Measurements from ENCODE around the gene CUBN. TPM values are rescaled to one million over a fixed set of nuclear protein-coding genes. Genes with fewer than 3 reads are reported as not detected.

Gene CUBN
- total RNA-seq, 1 experiment from 2014 or later: 0.34 TPM

DNA sequence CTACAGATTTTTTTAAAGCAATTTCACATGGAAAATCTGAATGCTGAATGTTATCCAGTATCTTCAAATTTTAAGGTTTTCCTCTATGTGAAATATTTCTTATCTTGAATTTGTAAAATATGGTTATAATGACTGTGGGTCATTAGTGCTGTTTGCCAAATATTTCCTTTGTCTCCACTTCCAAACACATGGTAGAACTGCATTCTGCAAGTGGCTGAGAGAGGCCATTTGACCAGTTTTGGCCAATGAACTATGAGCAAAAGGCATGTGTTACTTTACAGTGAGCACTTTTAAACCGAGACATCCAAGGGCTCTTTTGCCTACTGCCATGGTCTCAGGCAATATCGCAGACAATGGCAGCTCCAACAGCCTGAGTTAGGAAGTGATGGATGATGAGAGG, 195.2 kb downstream of the CUBN start:
- peak; percentile 27 to 60 for DNase-seq
- no peaks in the 10 kb centered on the region for H3K27me3 ChIP-seq
- H3K36me3 ChIP-seq: no peaks in the 10 kb centered on the region
- H3K4me3 ChIP-seq: peak overlapping the region; percentile 5; the same call in 1 of the 2 replicates
- no peaks in the 10 kb centered on the region for H3K9me3 ChIP-seq (replicated peaks)
- H3K27ac ChIP-seq: peak overlapping the region; percentile 87
- peaks cover 26% of the 10 kb centered on the region for H3K4me1 ChIP-seq

GRCh38 chr10:16933783-16934182, 195.8 kb downstream of the CUBN start:
- H3K9me3 ChIP-seq (replicated peaks): no peaks in the 10 kb centered on the region
- no peaks in the 10 kb centered on the region for H3K36me3 ChIP-seq
- peak; percentile 93 to 97 for DNase-seq
- peak overlapping the region; percentile 43 for H3K4me3 ChIP-seq
- peak overlapping the region; percentile 87 for H3K27ac ChIP-seq
- H3K27me3 ChIP-seq: no peaks in the 10 kb centered on the region
- peaks cover 26% of the 10 kb centered on the region for H3K4me1 ChIP-seq

DNA sequence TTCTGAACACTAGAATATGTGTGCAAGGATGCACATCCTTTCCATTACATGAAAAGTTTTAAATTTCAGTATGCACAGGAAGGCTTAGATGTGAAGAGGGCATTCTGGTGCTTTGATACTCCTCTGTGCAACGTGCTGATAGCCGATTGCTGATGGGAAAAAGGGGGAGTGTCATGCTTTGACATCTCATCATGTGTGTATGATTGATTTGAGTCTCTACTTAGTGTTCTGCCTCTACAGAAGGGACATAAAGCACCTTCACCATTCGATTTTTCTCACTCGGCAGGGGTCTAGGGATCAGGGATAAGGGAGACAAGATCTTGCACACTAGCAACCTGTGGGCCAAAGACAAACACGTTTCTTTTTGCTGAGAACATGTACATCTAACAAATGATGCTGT, 197.7 kb downstream of the CUBN start:
- peaks cover 26% of the 10 kb centered on the region for H3K4me1 ChIP-seq
- no peak overlapping the region for H3K4me3 ChIP-seq
- H3K27ac ChIP-seq: no peak overlapping the region; the same call in 1 of the 2 replicates
- H3K36me3 ChIP-seq: no peaks in the 10 kb centered on the region
- H3K9me3 ChIP-seq (replicated peaks): no peaks in the 10 kb centered on the region
- no peak for DNase-seq
- no peaks in the 10 kb centered on the region for H3K27me3 ChIP-seq

DNA sequence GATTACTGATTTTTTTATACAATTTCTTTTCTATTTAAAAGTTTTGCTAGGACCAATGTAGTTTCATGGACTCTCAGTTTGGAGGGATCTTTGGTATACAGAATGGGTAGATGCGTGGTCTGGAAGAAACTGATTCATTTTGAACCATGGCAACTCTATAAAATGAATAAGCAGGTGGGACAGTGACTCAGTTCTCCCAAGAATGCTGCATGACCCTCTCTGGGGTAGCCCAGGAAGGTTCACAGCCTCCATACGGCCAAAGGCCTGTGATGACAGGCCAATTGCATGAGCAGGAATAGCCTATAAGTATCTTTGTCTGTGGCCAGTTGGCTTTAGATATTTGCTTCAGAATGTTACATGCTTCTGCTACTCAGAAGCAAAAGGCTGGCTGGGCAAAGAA, 199.1 kb downstream of the CUBN start:
- no peak overlapping the region for H3K4me3 ChIP-seq

DNA sequence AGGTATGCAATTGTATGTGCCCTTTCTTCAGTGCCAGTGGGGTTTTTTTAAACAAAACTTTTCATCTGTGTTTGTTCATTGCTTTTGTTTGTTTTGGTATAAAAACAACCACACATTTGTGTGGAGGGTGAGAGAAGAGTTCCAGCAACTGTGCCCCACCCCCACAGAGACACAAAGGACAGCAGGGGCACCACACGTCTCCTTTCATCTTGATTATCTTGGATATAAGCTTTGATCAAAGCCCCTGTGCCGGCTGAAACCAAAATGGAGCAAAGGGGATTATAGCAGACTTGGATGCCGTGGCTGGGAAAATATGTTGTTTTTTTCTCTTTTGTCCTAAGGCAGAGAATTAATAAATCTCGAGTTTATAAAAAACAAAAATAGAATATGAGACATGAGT, 200.5 kb downstream of the CUBN start:
- H3K4me1 ChIP-seq: peaks cover 12% of the 10 kb centered on the region
- no peaks in the 10 kb centered on the region for H3K27me3 ChIP-seq
- no peak overlapping the region for H3K4me3 ChIP-seq
- DNase-seq: no peak
- no peak overlapping the region for H3K27ac ChIP-seq
- no peaks in the 10 kb centered on the region for H3K36me3 ChIP-seq
- H3K9me3 ChIP-seq (replicated peaks): no peaks in the 10 kb centered on the region

More for the DNA sequence above, 199.1 kb downstream of the CUBN start:
- Histone ChIP-seq H3K27ac (no peak overlapping the region), H3K27me3 (no peaks in the 10 kb centered on the region), H3K9me3 (replicated peaks) (no peaks in the 10 kb centered on the region), H3K4me1 (peaks cover 26% of the 10 kb centered on the region), H3K36me3 (no peaks in the 10 kb centered on the region)
- DNase-seq: no peak

GRCh38 chr10:16927546-16927945, 202.1 kb downstream of the CUBN start:
- no peaks in the 10 kb centered on the region for H3K36me3 ChIP-seq
- H3K27me3 ChIP-seq: no peaks in the 10 kb centered on the region
- H3K27ac ChIP-seq: no peak overlapping the region
- no peak for DNase-seq
- H3K4me3 ChIP-seq: no peak overlapping the region
- peaks cover 4% of the 10 kb centered on the region for H3K4me1 ChIP-seq
- H3K9me3 ChIP-seq (replicated peaks): no peaks in the 10 kb centered on the region

DNA sequence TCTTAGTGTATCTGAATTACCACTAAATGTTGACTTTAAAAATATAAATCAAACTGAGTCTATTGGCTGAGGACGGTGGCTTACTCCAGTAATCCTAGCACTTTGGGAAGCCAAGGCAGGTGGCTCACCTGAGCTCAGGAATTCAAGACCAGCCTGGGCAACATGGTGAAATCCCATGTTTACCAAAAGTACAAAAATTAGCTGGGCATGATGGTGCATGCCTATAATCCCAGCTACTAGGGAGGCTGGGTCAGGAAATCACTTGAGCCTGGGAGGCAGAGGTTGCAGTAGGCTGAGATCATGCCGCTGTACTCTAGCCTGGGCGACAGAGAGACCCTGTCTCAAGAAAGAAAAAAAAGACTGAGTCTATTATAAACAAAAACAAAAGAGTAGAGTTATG, 205.9 kb downstream of the CUBN start:
- Histone ChIP-seq H3K4me1 (peaks cover 7% of the 10 kb centered on the region), H3K27ac (no peak overlapping the region), H3K9me3 (replicated peaks) (no peaks in the 10 kb centered on the region), H3K4me3 (no peak overlapping the region), H3K27me3 (no peaks in the 10 kb centered on the region), H3K36me3 (no peaks in the 10 kb centered on the region)
- DNase-seq: no peak

- DNase-seq: no peak
- Histone ChIP-seq H3K27ac (no peak overlapping the region), H3K4me1 (peaks cover 8% of the 10 kb centered on the region), H3K4me3 (no peak overlapping the region), H3K36me3 (no peaks in the 10 kb centered on the region), H3K9me3 (replicated peaks) (no peaks in the 10 kb centered on the region), H3K27me3 (no peaks in the 10 kb centered on the region)
Observed at GRCh38 chr10:16923309-16923708, 206.3 kb downstream of the CUBN start.

GRCh38 chr10:16919121-16919982, 210.3 kb downstream of the CUBN start:
- DNase-seq: no peak
- Histone ChIP-seq H3K9me3 (replicated peaks) (no peaks in the 10 kb centered on the region), H3K36me3 (no peaks in the 10 kb centered on the region), H3K4me3 (no peak overlapping the region), H3K27ac (no peak overlapping the region), H3K27me3 (no peaks in the 10 kb centered on the region), H3K4me1 (peaks cover 8% of the 10 kb centered on the region)

GRCh38 chr10:16916496-16916895, 213.1 kb downstream of the CUBN start:
- Histone ChIP-seq H3K4me3 (no peak overlapping the region), H3K27ac (no peak overlapping the region), H3K9me3 (replicated peaks) (no peaks in the 10 kb centered on the region), H3K4me1 (peaks cover 18% of the 10 kb centered on the region), H3K27me3 (no peaks in the 10 kb centered on the region), H3K36me3 (no peaks in the 10 kb centered on the region)
- no peak for DNase-seq

GRCh38 chr10:16915300-16915699, 214.3 kb downstream of the CUBN start:
- Histone ChIP-seq H3K9me3 (replicated peaks) (no peaks in the 10 kb centered on the region; the same call in 1 of the 2 replicates), H3K4me3 (no peak overlapping the region), H3K4me1 (peaks cover 22% of the 10 kb centered on the region), H3K27ac (no peak overlapping the region), H3K36me3 (no peaks in the 10 kb centered on the region), H3K27me3 (no peaks in the 10 kb centered on the region)
- peak in 1 of 2 experiments; percentile 15 for DNase-seq

DNA sequence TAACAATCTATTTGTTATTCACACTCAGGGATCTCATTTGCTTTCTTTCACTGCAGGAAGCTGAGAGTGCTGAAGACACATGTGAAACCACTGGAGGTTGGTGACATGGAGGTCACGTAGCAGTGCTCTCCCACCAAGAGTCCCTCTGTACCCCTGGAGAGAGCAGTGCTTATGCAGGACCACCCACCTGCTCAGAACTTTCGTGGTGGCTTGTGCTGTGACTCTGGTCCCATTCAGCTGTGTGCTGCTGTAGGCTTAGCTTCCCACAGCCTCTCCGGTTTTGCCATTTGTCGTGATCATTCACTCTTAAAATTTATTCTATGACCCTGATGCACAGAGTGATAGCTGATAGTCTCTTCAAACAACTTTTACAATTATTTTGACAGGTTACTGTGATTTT, 216.3 kb downstream of the CUBN start:
- H3K4me1 ChIP-seq: peaks cover 14% of the 10 kb centered on the region
- H3K27ac ChIP-seq: peak overlapping the region; percentile 54
- no peaks in the 10 kb centered on the region; the same call in 1 of the 2 replicates for H3K9me3 ChIP-seq (replicated peaks)
- H3K4me3 ChIP-seq: peak overlapping the region; percentile 29
- H3K36me3 ChIP-seq: no peaks in the 10 kb centered on the region
- no peaks in the 10 kb centered on the region for H3K27me3 ChIP-seq
- DNase-seq: peak; percentile 78 to 87

DNA sequence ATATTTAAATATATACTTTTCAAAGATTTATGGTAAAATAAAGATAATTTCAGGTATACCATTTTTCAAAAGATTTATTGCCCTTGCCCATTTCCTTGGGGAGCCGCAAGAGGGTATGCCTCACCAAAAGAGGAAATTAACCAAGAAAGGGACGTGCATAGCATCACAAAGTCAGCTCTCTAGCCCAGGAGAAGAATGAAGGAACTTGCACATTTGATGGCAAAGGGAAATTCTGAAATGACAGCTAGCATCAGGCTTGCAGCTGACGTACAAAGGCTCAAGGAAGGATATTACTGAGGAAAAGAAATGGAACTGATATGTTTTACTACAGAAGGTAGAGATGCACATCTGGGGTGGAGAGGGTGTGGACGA, 218.8 kb downstream of the CUBN start:
- no peak overlapping the region for H3K27ac ChIP-seq
- no peak overlapping the region for H3K4me3 ChIP-seq
- peaks cover 14% of the 10 kb centered on the region for H3K4me1 ChIP-seq
- no peaks in the 10 kb centered on the region; the same call in 1 of the 2 replicates for H3K9me3 ChIP-seq (replicated peaks)
- no peak for DNase-seq
- H3K27me3 ChIP-seq: no peaks in the 10 kb centered on the region
- H3K36me3 ChIP-seq: no peaks in the 10 kb centered on the region

DNA sequence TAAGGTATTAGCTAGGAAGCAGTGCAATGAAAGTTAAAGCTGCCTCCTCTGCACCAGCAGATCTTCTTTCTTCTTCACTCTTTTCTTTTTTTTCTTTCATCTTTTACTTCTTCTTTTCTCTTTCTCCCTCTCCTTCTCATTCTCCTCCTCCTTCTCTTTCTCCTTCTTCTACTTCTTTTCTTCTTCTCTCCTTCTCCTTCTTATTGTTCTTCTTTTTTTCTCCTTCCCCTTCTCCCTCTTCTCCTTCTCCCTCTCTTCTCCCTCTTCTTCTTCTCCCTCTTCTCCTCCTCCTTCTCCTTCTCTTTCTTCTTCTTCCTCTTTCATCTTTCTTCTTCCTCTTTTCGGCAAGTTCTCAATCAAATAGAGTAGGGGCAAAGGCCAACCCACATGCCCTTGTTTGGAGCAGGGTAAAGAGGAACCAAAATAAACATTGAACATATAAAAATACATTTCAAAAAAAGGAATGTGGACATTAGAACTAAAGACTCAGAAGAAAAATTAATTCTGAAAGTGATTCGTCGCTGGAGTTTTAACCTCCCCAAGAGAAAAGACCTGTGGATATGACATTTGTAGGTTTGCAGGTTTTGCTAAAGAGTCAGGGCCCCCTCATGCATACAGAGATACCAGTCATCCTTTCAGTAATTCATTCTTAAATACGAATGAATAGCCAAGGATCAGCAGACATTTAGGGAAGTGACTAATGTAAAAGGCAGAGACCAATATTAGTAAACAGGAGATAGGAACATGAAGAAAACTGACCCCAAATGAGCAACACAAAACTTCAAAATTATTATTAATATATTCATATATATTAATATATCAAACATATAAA, 219.4 kb downstream of the CUBN start:
- DNase-seq: no peak
- Histone ChIP-seq H3K4me3 (no peak overlapping the region), H3K27me3 (no peaks in the 10 kb centered on the region), H3K9me3 (replicated peaks) (peaks cover 2% of the 10 kb centered on the region), H3K36me3 (no peaks in the 10 kb centered on the region), H3K4me1 (peaks cover 16% of the 10 kb centered on the region), H3K27ac (no peak overlapping the region)

GRCh38 chr10:16909271-16909767, 220.3 kb downstream of the CUBN start:
- H3K27me3 ChIP-seq: no peaks in the 10 kb centered on the region
- H3K9me3 ChIP-seq (replicated peaks): peaks cover 3% of the 10 kb centered on the region
- no peak for DNase-seq
- no peaks in the 10 kb centered on the region for H3K36me3 ChIP-seq
- H3K27ac ChIP-seq: no peak overlapping the region
- H3K4me1 ChIP-seq: peaks cover 22% of the 10 kb centered on the region
- no peak overlapping the region for H3K4me3 ChIP-seq
